Activated T-helper 17 cell treated with anti-CD3 and anti-CD28 coated beads, Interleukin-2, amount 50 U/mL, for 72 hours (primary cell): ENCODE measurements around the gene SON. TPM values are rescaled to one million over a fixed set of nuclear protein-coding genes. Genes with fewer than 3 reads are reported as not detected.

Source experiments
- ATAC-seq: fragments of 150-1000 bp; cut with Tn5 transposase; replicated peaks from 2 replicates; pipeline ENCODE4 v1.10.0; 2021; ENCODE audit warnings: mild to moderate bottlenecking, moderate library complexity
- H3K27ac Mint-ChIP-seq: one replicate; pipeline ENCODE4 v1.8.0; 2022; ENCODE audit warnings: mixed read lengths
- H3K27me3 Mint-ChIP-seq: one replicate; pipeline ENCODE4 v1.8.0; 2022; ENCODE audit warnings: mixed read lengths
- H3K36me3 Mint-ChIP-seq: one replicate; pipeline ENCODE4 v1.8.0; 2022; ENCODE audit warnings: low read depth, mild to moderate bottlenecking, mixed read lengths
- H3K4me1 Mint-ChIP-seq: one replicate; pipeline ENCODE4 v1.8.0; 2022; ENCODE audit warnings: mixed read lengths
- H3K4me3 Mint-ChIP-seq: one replicate; pipeline ENCODE4 v1.8.0; 2022; ENCODE audit warnings: mild to moderate bottlenecking, mixed read lengths
- H3K9me3 Mint-ChIP-seq: one replicate; pipeline ENCODE4 v1.8.0; 2022; ENCODE audit warnings: mixed read lengths
- total RNA-seq, 2 donors: library from RNA; stranded (reverse); gene quantifications; one replicate each; pipeline ENCODE4 v1.2.3, GENCODE V29; 2022

Gene SON
- total RNA-seq, 2 donors from 2014 or later = 242 to 282 TPM

GRCh38 chr21:33531007-33531406, 11.8 kb upstream of the SON start:
- Mint-ChIP-seq H3K27ac (peak overlapping the region; percentile 3), H3K36me3 (peaks cover 100% of the 10 kb centered on the region), H3K9me3 (no peaks in the 10 kb centered on the region), H3K4me1 (no peaks in the 10 kb centered on the region), H3K27me3 (no peaks in the 10 kb centered on the region), H3K4me3 (no peak overlapping the region)
- ATAC-seq = no peak

- H3K4me3 Mint-ChIP-seq = no peak overlapping the region
- no peak for ATAC-seq
- H3K27ac Mint-ChIP-seq = peak overlapping the region; percentile 3
- H3K36me3 Mint-ChIP-seq = peaks cover 92% of the 10 kb centered on the region
- H3K4me1 Mint-ChIP-seq = peaks cover 15% of the 10 kb centered on the region
- no peaks in the 10 kb centered on the region for H3K9me3 Mint-ChIP-seq
- H3K27me3 Mint-ChIP-seq = no peaks in the 10 kb centered on the region
These were observed 5.6 kb upstream of the SON start for GRCh38 chr21:33537212-33537611.

GRCh38 chr21:33539616-33540015, 3.2 kb upstream of the SON start:
- no peaks in the 10 kb centered on the region for H3K9me3 Mint-ChIP-seq
- peaks cover 92% of the 10 kb centered on the region for H3K36me3 Mint-ChIP-seq
- no peak for ATAC-seq
- peaks cover 15% of the 10 kb centered on the region for H3K4me1 Mint-ChIP-seq
- H3K27ac Mint-ChIP-seq = no peak overlapping the region
- no peaks in the 10 kb centered on the region for H3K27me3 Mint-ChIP-seq
- H3K4me3 Mint-ChIP-seq = no peak overlapping the region

GRCh38 chr21:33540711-33541104, 2.1 kb upstream of the SON start:
- no peak for ATAC-seq
- Mint-ChIP-seq H3K9me3 (no peaks in the 10 kb centered on the region), H3K27me3 (no peaks in the 10 kb centered on the region), H3K4me3 (peak overlapping the region; percentile 99), H3K4me1 (peaks cover 17% of the 10 kb centered on the region), H3K27ac (peak overlapping the region; percentile 100), H3K36me3 (peaks cover 86% of the 10 kb centered on the region)

- H3K27me3 Mint-ChIP-seq = no peaks in the 10 kb centered on the region
- peak overlapping the region; percentile 99 for H3K4me3 Mint-ChIP-seq
- no peaks in the 10 kb centered on the region for H3K9me3 Mint-ChIP-seq
- peaks cover 22% of the 10 kb centered on the region for H3K4me1 Mint-ChIP-seq
- peak overlapping the region; percentile 100 for H3K27ac Mint-ChIP-seq
- H3K36me3 Mint-ChIP-seq = peaks cover 86% of the 10 kb centered on the region
- no peak for ATAC-seq
These were observed 1.6 kb upstream of the SON start for GRCh38 chr21:33541105-33541711.

- peaks cover 86% of the 10 kb centered on the region for H3K36me3 Mint-ChIP-seq
- peak within 1 kb of the TSS; percentile 100 for H3K27ac Mint-ChIP-seq
- H3K9me3 Mint-ChIP-seq = no peaks in the 10 kb centered on the region
- peak within 1 kb of the TSS; percentile 99 for H3K4me3 Mint-ChIP-seq
- peaks cover 23% of the 10 kb centered on the region for H3K4me1 Mint-ChIP-seq
- peak; percentile 70 for ATAC-seq
- no peaks in the 10 kb centered on the region for H3K27me3 Mint-ChIP-seq
These were observed 840 bp upstream of the SON start, which contains the start of gene GART for GRCh38 chr21:33541756-33542639. Gene GART (minus strand): TSS chr21:33542117. CDS start chr21:33539315, 2,802 bp downstream.

- Mint-ChIP-seq H3K4me3 (peak overlapping the region; percentile 99), H3K27ac (peak overlapping the region; percentile 100), H3K9me3 (no peaks in the 10 kb centered on the region), H3K4me1 (peaks cover 15% of the 10 kb centered on the region), H3K27me3 (no peaks in the 10 kb centered on the region), H3K36me3 (peaks cover 86% of the 10 kb centered on the region)
- no peak for ATAC-seq
These were observed 779 bp downstream of the SON start for GRCh38 chr21:33543505-33544129.

- H3K27ac Mint-ChIP-seq = peak overlapping the region; percentile 100
- H3K27me3 Mint-ChIP-seq = no peaks in the 10 kb centered on the region
- no peaks in the 10 kb centered on the region for H3K9me3 Mint-ChIP-seq
- peaks cover 15% of the 10 kb centered on the region for H3K4me1 Mint-ChIP-seq
- peaks cover 87% of the 10 kb centered on the region for H3K36me3 Mint-ChIP-seq
- no peak for ATAC-seq
- peak overlapping the region; percentile 99 for H3K4me3 Mint-ChIP-seq
These were observed 1.8 kb downstream of the SON start for GRCh38 chr21:33544451-33545195.

GRCh38 chr21:33546086-33546485, 3.2 kb downstream of the SON start:
- Mint-ChIP-seq H3K36me3 (peaks cover 91% of the 10 kb centered on the region), H3K27ac (no peak overlapping the region), H3K9me3 (no peaks in the 10 kb centered on the region), H3K4me1 (peaks cover 8% of the 10 kb centered on the region), H3K4me3 (peak overlapping the region; percentile 99), H3K27me3 (no peaks in the 10 kb centered on the region)
- ATAC-seq = no peak

GRCh38 chr21:33549848-33550771, 7.3 kb downstream of the SON start:
- no peak overlapping the region for H3K27ac Mint-ChIP-seq
- ATAC-seq = no peak
- H3K9me3 Mint-ChIP-seq = no peaks in the 10 kb centered on the region
- H3K36me3 Mint-ChIP-seq = peaks cover 94% of the 10 kb centered on the region
- no peak overlapping the region for H3K4me3 Mint-ChIP-seq
- H3K27me3 Mint-ChIP-seq = no peaks in the 10 kb centered on the region
- H3K4me1 Mint-ChIP-seq = peaks cover 23% of the 10 kb centered on the region

GRCh38 chr21:33550772-33551660, 8.2 kb downstream of the SON start:
- Mint-ChIP-seq H3K27ac (no peak overlapping the region), H3K4me3 (no peak overlapping the region), H3K4me1 (peaks cover 25% of the 10 kb centered on the region), H3K9me3 (no peaks in the 10 kb centered on the region), H3K27me3 (no peaks in the 10 kb centered on the region), H3K36me3 (peaks cover 96% of the 10 kb centered on the region)
- ATAC-seq = no peak

GRCh38 chr21:33551664-33552063, 8.8 kb downstream of the SON start:
- H3K36me3 Mint-ChIP-seq = peaks cover 96% of the 10 kb centered on the region
- no peak overlapping the region for H3K4me3 Mint-ChIP-seq
- no peaks in the 10 kb centered on the region for H3K9me3 Mint-ChIP-seq
- ATAC-seq = no peak
- no peaks in the 10 kb centered on the region for H3K27me3 Mint-ChIP-seq
- no peak overlapping the region for H3K27ac Mint-ChIP-seq
- H3K4me1 Mint-ChIP-seq = peaks cover 28% of the 10 kb centered on the region
